Liver (tissue), 3 donors: ENCODE data around the gene HLA-DQB1.

ENCODE experiments used
- EGR1 ChIP-seq, 2 donors: IDR thresholded peaks; 2 replicates each; pipeline ENCODE4 v1.6.1; 2016 to 2018; ENCODE audit warnings: antibody characterized with exemption in 2 of 2, low read depth in 2 of 2
- GABPA ChIP-seq, 2 donors: IDR thresholded peaks in 1 of 2; conservative IDR thresholded peaks in 1 of 2; 2 replicates each; pipeline ENCODE4 v1.6.1; 2016; ENCODE audit warnings: antibody characterized with exemption in 2 of 2, mild to moderate bottlenecking in 1 of 2, moderate library complexity in 1 of 2
- SP1 ChIP-seq: IDR thresholded peaks from 2 replicates; pipeline ENCODE4 v1.6.1; 2018; ENCODE audit warnings: antibody characterized with exemption, mild to moderate bottlenecking
- TF ChIP-seq, protein P1 (sequence below): fragments of 150-350 bp; IDR thresholded peaks from 2 replicates; pipeline ENCODE4 v1.5.1; 2017; ENCODE audit warnings: improper control_type of control experiment, low read depth, low read length; ENCODE audit not compliant: missing input control
- TF ChIP-seq, protein P2 (sequence below): IDR thresholded peaks from 2 replicates; pipeline ENCODE4 v1.6.1; 2016; ENCODE audit warnings: antibody characterized with exemption
- TF ChIP-seq, protein P3 (sequence below): IDR thresholded peaks from 2 replicates; pipeline ENCODE4 v1.6.1; 2016; ENCODE audit warnings: antibody characterized with exemption
- TF ChIP-seq, protein P4 (sequence below): IDR thresholded peaks from 2 replicates; pipeline ENCODE4 v1.6.1; 2016; ENCODE audit warnings: antibody characterized with exemption, mild to moderate bottlenecking
- donor health status: healthy.
- donor health status: healthy.

DNA sequence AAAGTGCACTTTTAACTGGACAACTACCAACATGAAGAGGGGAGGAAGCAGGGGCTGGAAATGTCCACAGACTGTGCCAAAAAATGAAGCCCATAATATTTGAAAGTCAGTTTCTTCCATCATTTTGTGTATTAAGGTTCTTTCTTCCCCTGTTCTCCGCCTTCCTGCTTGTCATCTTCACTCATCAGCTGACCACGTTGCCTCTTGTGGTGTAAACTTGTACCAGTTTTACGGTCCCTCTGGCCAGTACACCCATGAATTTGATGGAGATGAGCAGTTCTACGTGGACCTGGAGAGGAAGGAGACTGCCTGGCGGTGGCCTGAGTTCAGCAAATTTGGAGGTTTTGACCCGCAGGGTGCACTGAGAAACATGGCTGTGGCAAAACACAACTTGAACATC, 25.3 kb downstream of the HLA-DQB1 start:
- TF ChIP-seq, protein P1, sequence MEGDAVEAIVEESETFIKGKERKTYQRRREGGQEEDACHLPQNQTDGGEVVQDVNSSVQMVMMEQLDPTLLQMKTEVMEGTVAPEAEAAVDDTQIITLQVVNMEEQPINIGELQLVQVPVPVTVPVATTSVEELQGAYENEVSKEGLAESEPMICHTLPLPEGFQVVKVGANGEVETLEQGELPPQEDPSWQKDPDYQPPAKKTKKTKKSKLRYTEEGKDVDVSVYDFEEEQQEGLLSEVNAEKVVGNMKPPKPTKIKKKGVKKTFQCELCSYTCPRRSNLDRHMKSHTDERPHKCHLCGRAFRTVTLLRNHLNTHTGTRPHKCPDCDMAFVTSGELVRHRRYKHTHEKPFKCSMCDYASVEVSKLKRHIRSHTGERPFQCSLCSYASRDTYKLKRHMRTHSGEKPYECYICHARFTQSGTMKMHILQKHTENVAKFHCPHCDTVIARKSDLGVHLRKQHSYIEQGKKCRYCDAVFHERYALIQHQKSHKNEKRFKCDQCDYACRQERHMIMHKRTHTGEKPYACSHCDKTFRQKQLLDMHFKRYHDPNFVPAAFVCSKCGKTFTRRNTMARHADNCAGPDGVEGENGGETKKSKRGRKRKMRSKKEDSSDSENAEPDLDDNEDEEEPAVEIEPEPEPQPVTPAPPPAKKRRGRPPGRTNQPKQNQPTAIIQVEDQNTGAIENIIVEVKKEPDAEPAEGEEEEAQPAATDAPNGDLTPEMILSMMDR: no peak
- TF ChIP-seq GABPA (IDR thresholded peaks at IDR 0.05 in 1 of 2, conservative IDR thresholded peaks at IDR 0.05 in 1 of 2) (no peak), SP1 (no peak), EGR1 (IDR thresholded peaks at IDR 0.05; ENCODE audit: low read depth in 2 of 2) (no peak)
- TF ChIP-seq, protein P2, sequence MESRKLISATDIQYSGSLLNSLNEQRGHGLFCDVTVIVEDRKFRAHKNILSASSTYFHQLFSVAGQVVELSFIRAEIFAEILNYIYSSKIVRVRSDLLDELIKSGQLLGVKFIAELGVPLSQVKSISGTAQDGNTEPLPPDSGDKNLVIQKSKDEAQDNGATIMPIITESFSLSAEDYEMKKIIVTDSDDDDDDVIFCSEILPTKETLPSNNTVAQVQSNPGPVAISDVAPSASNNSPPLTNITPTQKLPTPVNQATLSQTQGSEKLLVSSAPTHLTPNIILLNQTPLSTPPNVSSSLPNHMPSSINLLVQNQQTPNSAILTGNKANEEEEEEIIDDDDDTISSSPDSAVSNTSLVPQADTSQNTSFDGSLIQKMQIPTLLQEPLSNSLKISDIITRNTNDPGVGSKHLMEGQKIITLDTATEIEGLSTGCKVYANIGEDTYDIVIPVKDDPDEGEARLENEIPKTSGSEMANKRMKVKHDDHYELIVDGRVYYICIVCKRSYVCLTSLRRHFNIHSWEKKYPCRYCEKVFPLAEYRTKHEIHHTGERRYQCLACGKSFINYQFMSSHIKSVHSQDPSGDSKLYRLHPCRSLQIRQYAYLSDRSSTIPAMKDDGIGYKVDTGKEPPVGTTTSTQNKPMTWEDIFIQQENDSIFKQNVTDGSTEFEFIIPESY: no peak
- TF ChIP-seq, protein P3, sequence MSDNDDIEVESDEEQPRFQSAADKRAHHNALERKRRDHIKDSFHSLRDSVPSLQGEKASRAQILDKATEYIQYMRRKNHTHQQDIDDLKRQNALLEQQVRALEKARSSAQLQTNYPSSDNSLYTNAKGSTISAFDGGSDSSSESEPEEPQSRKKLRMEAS: no peak
- TF ChIP-seq, protein P4, sequence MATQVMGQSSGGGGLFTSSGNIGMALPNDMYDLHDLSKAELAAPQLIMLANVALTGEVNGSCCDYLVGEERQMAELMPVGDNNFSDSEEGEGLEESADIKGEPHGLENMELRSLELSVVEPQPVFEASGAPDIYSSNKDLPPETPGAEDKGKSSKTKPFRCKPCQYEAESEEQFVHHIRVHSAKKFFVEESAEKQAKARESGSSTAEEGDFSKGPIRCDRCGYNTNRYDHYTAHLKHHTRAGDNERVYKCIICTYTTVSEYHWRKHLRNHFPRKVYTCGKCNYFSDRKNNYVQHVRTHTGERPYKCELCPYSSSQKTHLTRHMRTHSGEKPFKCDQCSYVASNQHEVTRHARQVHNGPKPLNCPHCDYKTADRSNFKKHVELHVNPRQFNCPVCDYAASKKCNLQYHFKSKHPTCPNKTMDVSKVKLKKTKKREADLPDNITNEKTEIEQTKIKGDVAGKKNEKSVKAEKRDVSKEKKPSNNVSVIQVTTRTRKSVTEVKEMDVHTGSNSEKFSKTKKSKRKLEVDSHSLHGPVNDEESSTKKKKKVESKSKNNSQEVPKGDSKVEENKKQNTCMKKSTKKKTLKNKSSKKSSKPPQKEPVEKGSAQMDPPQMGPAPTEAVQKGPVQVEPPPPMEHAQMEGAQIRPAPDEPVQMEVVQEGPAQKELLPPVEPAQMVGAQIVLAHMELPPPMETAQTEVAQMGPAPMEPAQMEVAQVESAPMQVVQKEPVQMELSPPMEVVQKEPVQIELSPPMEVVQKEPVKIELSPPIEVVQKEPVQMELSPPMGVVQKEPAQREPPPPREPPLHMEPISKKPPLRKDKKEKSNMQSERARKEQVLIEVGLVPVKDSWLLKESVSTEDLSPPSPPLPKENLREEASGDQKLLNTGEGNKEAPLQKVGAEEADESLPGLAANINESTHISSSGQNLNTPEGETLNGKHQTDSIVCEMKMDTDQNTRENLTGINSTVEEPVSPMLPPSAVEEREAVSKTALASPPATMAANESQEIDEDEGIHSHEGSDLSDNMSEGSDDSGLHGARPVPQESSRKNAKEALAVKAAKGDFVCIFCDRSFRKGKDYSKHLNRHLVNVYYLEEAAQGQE: no peak
